Measurements from ENCODE around the gene ABCD3. TPM values are rescaled to one million over a fixed set of nuclear protein-coding genes. Genes with fewer than 3 reads are reported as not detected.
"Not testable (repeated sequence)": the region's sequence is repeated elsewhere in the genome, so short reads cannot be mapped to it uniquely, and the experiment has no call there.

Gene ABCD3
- polyA plus RNA-seq, 1 of the 3 experiments (the other 2 are of a cell fraction): 6.5 TPM

- TF ChIP-seq EP300 (IDR thresholded peaks at IDR 0.05; ENCODE audit: borderline replicate concordance in 1 of 2, low read depth in 1 of 2, low read length in 1 of 2) (peak in 1 of 2 experiments; percentile 36; a peak in 1 of 4 replicates), RAD21 (IDR thresholded peaks at IDR 0.05; ENCODE audit: low read length) (peak; percentile 15; the same call in 1 of the 2 replicates), GATA2 (CRISPR knock-in tag; IDR thresholded peaks at IDR 0.05) (peak; percentile 75)
- ChIA-PET CTCF (interaction anchor here (0.6 to 0.8 kb wide), 2 partner anchors 109 to 360 kb away, joined by 3 to 5 read pairs; no protein-coding TSS in a partner anchor), POLR2A (interaction anchor here (1.4 kb wide), 1 partner anchor 28 kb away, joined by 5 read pairs; the partner anchor contains the start of gene ABCD3)
- H3K4me3 ChIP-seq (ENCODE audit: low read depth in 2 of 2, low read length in 1 of 2); H3K27me3 ChIP-seq (ENCODE audit: insufficient read depth); H3K9ac ChIP-seq; H3K4me2 ChIP-seq; H4K20me1 ChIP-seq (ENCODE audit: insufficient read depth); H3K4me1 ChIP-seq (ENCODE audit: control insufficient read depth in 1 of 2, insufficient read depth in 2 of 2, low read depth in 1 of 2, low read length in 1 of 2); H3K9me2 ChIP-seq; H3F3A ChIP-seq (replicated peaks; ENCODE audit: insufficient read depth); H2AFZ ChIP-seq (ENCODE audit: low read depth): not testable (repeated sequence)
- DNase-seq: peak; percentile 29
- Histone ChIP-seq H3K36me3 (replicated peaks in 1 of 2; ENCODE audit: control insufficient read depth in 1 of 2, insufficient read depth in 2 of 2, low read length in 1 of 2) (peaks cover 2 to 24% of the 10 kb centered on the region in 2 experiments), H3K9me3 (peaks cover 17% of the 10 kb centered on the region), H3K27ac (ENCODE audit: low read depth in 2 of 2, low read length in 1 of 2) (peak overlapping the region in 1 of 2 experiments; percentile 86; a peak in 2 of 4 replicates), H3K79me2 (ENCODE audit: insufficient read depth) (peaks cover 49% of the 10 kb centered on the region)
- 45% methylated on average over 8 of the region's 8 CpGs for WGBS (ENCODE audit: low lambda C conversion rate)
Measured at GRCh38 chr1:94445733-94446132, 27.5 kb downstream of the ABCD3 start.

- Histone ChIP-seq H3K79me2 (ENCODE audit: insufficient read depth) (peaks cover 48% of the 10 kb centered on the region), H3K9me3 (peaks cover 17% of the 10 kb centered on the region), H3K36me3 (replicated peaks in 1 of 2; ENCODE audit: control insufficient read depth in 1 of 2, insufficient read depth in 2 of 2, low read length in 1 of 2) (peaks cover 5 to 29% of the 10 kb centered on the region in 2 experiments), H3K27ac (ENCODE audit: low read depth in 2 of 2, low read length in 1 of 2) (peak overlapping the region in 1 of 2 experiments; percentile 86; a peak in 2 of 4 replicates)
- CTCF ChIA-PET: interaction anchor here (0.8 kb wide), 1 partner anchor 110 kb away, joined by 5 read pairs; no protein-coding TSS in a partner anchor
- not testable (repeated sequence) for H4K20me1 ChIP-seq (ENCODE audit: insufficient read depth); H2AFZ ChIP-seq (ENCODE audit: low read depth); H3K4me3 ChIP-seq (ENCODE audit: low read depth in 2 of 2, low read length in 1 of 2); H3F3A ChIP-seq (replicated peaks; ENCODE audit: insufficient read depth); H3K4me2 ChIP-seq; H3K9ac ChIP-seq; H3K9me2 ChIP-seq; H3K27me3 ChIP-seq (ENCODE audit: insufficient read depth); H3K4me1 ChIP-seq (ENCODE audit: control insufficient read depth in 1 of 2, insufficient read depth in 2 of 2, low read depth in 1 of 2, low read length in 1 of 2)
- WGBS (ENCODE audit: low lambda C conversion rate): 65% methylated on average over 6 of the region's 6 CpGs
- POLR2A ChIA-PET: interaction anchor here (1.4 kb wide), 1 partner anchor 28 kb away, joined by 5 read pairs; the partner anchor contains the start of gene ABCD3
- peak; percentile 34 for DNase-seq
Measured at GRCh38 chr1:94446177-94446576, 28.0 kb downstream of the ABCD3 start.

GRCh38 chr1:94448741-94449140 is 30.6 kb downstream of the ABCD3 start:
- H3K9me2 ChIP-seq; H3F3A ChIP-seq (replicated peaks; ENCODE audit: insufficient read depth); POLR2A ChIA-PET; H4K20me1 ChIP-seq (ENCODE audit: insufficient read depth); H3K9ac ChIP-seq; H3K27ac ChIP-seq (ENCODE audit: low read depth in 2 of 2, low read length in 1 of 2); H3K4me2 ChIP-seq; H3K4me1 ChIP-seq (ENCODE audit: control insufficient read depth in 1 of 2, insufficient read depth in 2 of 2, low read depth in 1 of 2, low read length in 1 of 2); DNase-seq; H3K4me3 ChIP-seq (ENCODE audit: low read depth in 2 of 2, low read length in 1 of 2); H2AFZ ChIP-seq (ENCODE audit: low read depth); H3K27me3 ChIP-seq (ENCODE audit: insufficient read depth): not testable (repeated sequence)
- 88% methylated on average over 3 of the region's 3 CpGs for WGBS (ENCODE audit: low lambda C conversion rate)
- CTCF ChIA-PET: interaction anchor here (1.7 kb wide), 1 partner anchor 20 kb away, joined by 4 read pairs; no protein-coding TSS in a partner anchor
- H3K9me3 ChIP-seq: peaks cover 11% of the 10 kb centered on the region
- H3K79me2 ChIP-seq (ENCODE audit: insufficient read depth): peaks cover 27% of the 10 kb centered on the region
- H3K36me3 ChIP-seq (replicated peaks in 1 of 2; ENCODE audit: control insufficient read depth in 1 of 2, insufficient read depth in 2 of 2, low read length in 1 of 2): peaks cover 11 to 37% of the 10 kb centered on the region in 2 experiments

GRCh38 chr1:94456736-94457135 is 38.5 kb downstream of the ABCD3 start:
- ChIA-PET POLR2A (no interaction called here), CTCF (interaction anchor here (1.8 kb wide), 1 partner anchor 350 kb away, joined by 5 read pairs; no protein-coding TSS in a partner anchor)
- Histone ChIP-seq H2AFZ (ENCODE audit: low read depth) (no peak overlapping the region), H3K27me3 (ENCODE audit: insufficient read depth) (no peaks in the 10 kb centered on the region), H3K36me3 (replicated peaks in 1 of 2; ENCODE audit: control insufficient read depth in 1 of 2, insufficient read depth in 2 of 2, low read length in 1 of 2) (peaks cover 13 to 26% of the 10 kb centered on the region in 2 experiments), H3K27ac (ENCODE audit: low read depth in 2 of 2, low read length in 1 of 2) (no peak overlapping the region), H3K4me3 (ENCODE audit: low read depth in 2 of 2, low read length in 1 of 2) (no peak overlapping the region), H3K79me2 (ENCODE audit: insufficient read depth) (no peaks in the 10 kb centered on the region), H3K9ac (no peak overlapping the region), H4K20me1 (ENCODE audit: insufficient read depth) (no peaks in the 10 kb centered on the region), H3F3A (replicated peaks; ENCODE audit: insufficient read depth) (peaks cover 8% of the 10 kb centered on the region), H3K4me2 (no peak overlapping the region), H3K9me3 (no peaks in the 10 kb centered on the region), H3K9me2 (no peaks in the 10 kb centered on the region), H3K4me1 (ENCODE audit: control insufficient read depth in 1 of 2, insufficient read depth in 2 of 2, low read depth in 1 of 2, low read length in 1 of 2) (no peaks in the 10 kb centered on the region)
- 19% methylated on average over 2 of the region's 2 CpGs for WGBS (ENCODE audit: low lambda C conversion rate)
- DNase-seq: no peak
- TF ChIP-seq FOSL2 (IDR thresholded peaks at IDR 0.05; ENCODE audit: borderline replicate concordance, low read depth) (peak; percentile 44; the same call in 1 of the 2 replicates), FOXM1 (IDR thresholded peaks at IDR 0.05; ENCODE audit: low read depth) (no peak), NRF1 (IDR thresholded peaks at IDR 0.05; ENCODE audit: low read depth, low read length) (no peak), IRF3 (IDR thresholded peaks at IDR 0.05; ENCODE audit: low read depth, low read length) (no peak), YY1 (IDR thresholded peaks at IDR 0.05; ENCODE audit: low read depth) (no peak), TEAD4 (IDR thresholded peaks at IDR 0.05; ENCODE audit: borderline replicate concordance, insufficient read depth) (0 out of 2 replicates have a peak, but pooled peaks have one; percentile 28), EZH2phosphoT487 (IDR thresholded peaks at IDR 0.05; ENCODE audit: borderline replicate concordance, low read depth) (no peak)
